Mononuclear cell (primary cell): ENCODE results near the gene GSTT2B. TPM values are rescaled to one million over a fixed set of nuclear protein-coding genes. Genes with fewer than 3 reads are reported as not detected.
"Not testable (repeated sequence)": the region's sequence is repeated elsewhere in the genome, so short reads cannot be mapped to it uniquely, and the experiment has no call there.

Experiments
- H3K27me3 ChIP-seq: 2 replicates; pipeline ENCODE4 v1.6.0; 2011; ENCODE audit warnings: low read length, control low read depth; ENCODE audit not compliant: insufficient read depth
- H3K4me1 ChIP-seq: 2 replicates; pipeline ENCODE4 v1.5.1; 2011; ENCODE audit warnings: mild to moderate bottlenecking, low read length, control low read depth; ENCODE audit not compliant: insufficient read depth
- H3K4me3 ChIP-seq: 2 replicates; pipeline ENCODE4 v1.5.1; 2011; ENCODE audit warnings: mild to moderate bottlenecking, low read length, moderate library complexity
- H3K9me3 ChIP-seq: 2 replicates; pipeline ENCODE4 v1.5.1; 2011; ENCODE audit warnings: low read depth, mild to moderate bottlenecking, control low read depth, low read length
- total RNA-seq: library from RNA; depleted of rRNA; stranded (reverse); fragments of >200 nt; gene quantifications from one replicate; pipeline ENCODE4 v1.2.3, GENCODE V29; 2012

Gene GSTT2B, protein sequence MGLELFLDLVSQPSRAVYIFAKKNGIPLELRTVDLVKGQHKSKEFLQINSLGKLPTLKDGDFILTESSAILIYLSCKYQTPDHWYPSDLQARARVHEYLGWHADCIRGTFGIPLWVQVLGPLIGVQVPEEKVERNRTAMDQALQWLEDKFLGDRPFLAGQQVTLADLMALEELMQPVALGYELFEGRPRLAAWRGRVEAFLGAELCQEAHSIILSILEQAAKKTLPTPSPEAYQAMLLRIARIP
- not detected for total RNA-seq

DNA sequence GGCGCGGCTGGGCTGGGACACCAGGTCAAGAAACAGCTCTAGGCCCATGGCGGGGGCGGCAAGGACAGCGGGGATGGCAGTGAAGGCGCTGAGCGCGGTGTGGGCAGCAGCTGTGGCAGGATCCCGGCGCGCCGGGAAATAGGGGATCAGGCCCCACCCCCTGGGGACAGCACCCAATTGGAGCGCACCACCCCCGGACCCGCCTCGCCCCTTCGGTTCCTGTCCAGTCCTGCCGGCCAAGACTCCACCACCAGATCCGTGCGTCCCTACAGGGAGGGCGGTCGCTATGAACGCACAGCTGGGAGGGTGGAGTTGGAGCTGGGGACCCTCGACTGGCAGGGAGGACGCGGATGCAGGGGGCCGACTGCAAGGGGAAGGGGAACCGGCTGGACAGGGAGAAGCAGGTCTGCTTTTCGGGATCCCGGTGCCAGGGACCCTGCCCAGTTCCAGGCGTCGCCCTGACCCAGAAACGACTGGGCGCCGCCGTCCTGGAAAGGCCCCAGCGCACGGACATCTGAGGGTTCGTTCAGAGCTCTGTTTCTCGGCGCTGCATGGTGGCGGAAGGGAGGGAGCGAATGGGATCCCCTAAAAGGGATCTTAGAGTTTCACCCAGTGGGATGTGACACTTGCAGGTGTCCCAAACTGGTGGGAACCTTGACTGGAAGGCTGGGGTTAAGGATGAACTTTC, at the start of gene GSTT2B:
TSS of gene GSTT2B (minus strand) at position 112 of the 688 bp plus-strand sequence. CDS start at position 48, 64 bp downstream.
- not testable (repeated sequence) for H3K27me3 ChIP-seq, H3K4me3 ChIP-seq, H3K4me1 ChIP-seq, H3K9me3 ChIP-seq

DNA sequence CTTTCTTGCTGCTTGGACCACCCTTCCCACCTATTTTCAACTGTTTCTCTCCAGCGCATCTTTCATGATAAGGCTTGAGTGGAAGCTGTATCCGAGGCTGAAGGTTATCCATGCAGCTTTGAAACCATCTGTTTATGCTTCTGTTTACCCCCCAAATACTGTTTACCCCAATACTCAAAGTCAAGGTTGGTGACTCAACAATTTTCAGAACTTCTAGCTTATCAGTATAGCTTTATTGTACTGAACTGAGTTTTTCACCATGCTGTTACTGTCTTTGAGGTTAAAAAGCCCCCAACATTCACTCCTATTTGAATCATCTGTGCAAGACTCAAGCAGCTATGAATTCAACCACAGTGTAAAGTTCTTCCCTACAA, 49.0 kb upstream of the GSTT2B start:
- no peaks in the 10 kb centered on the region for H3K9me3 ChIP-seq
- H3K4me3 ChIP-seq: no peak overlapping the region
- no peaks in the 10 kb centered on the region for H3K27me3 ChIP-seq
- H3K4me1 ChIP-seq: peaks cover 18% of the 10 kb centered on the region

DNA sequence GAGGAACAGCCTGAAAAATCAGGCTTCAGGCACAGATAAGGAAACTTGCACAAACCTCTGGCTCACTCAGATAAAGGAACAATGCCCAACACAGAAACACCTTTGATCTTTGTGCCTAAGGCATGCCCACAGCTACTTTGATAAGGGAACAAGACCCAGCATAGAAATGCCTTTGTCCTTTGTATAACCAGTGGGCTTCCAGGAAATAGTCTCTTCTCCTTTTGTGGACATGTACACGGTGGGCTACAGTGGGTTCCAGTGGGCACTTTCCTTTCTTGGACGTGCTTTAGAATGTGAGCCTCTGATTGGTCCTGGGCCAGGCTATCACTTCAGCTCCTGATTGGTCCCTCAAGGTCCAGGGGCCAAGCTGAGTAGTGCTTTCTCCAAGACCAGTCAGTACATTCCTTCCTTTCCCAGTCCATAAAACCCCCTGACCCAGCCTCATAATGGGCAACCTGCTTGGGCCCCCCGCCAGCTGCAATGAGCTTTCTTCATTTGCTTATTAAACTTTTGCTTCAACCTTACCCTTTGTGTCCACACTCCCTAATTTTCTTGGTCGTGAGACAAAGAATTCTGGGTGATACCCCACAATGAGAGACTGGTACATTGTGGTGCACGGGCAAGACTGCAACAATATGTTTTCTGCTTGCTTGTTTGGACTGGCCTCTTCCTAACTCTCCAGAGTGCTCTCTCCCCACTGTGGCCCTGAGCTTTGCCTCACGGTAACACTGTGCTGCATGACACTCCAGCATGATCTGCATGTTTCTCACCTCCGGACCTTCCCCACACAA, 48.4 kb upstream of the GSTT2B start:
- no peaks in the 10 kb centered on the region for H3K9me3 ChIP-seq
- no peak overlapping the region for H3K4me3 ChIP-seq
- H3K27me3 ChIP-seq: no peaks in the 10 kb centered on the region
- peaks cover 18% of the 10 kb centered on the region for H3K4me1 ChIP-seq

DNA sequence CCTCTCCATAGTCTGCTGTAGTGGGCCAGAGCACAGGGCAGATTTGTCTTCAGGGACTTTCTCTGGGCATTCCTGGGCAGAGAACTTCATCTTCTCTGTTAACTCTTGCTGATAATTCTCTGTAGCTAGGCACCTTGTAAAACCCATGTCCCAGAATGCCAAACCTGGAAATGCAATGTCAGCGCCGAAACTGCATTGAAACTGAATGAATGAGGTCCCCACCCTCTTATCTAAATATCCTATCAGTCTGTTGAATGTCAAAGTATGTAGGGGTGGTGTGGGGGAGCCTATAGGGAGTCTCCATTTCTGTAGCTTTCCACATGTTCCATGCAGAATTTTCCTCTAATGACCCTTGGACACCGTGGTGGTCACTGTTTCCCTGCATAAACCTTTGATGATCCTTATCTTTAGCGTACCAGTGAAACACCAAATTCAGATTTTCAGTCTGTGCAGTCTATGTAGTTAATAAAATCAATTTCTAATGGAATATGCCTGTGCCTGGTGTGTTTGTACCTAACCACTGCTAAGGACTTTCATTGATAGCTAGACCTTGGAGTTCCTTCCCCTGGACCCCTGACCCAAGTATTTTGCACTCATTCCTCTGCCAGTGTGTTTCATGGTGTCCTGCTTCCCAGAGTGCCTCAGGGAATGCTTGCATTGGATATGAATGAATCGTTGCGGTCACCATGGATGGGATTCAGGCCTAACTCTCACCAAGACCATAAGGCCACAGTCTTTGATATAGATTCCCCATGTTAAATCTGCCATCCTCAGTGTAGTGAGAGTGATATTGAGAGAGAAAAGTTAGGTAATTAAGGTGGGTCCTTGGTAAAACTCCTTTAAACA, 47.6 kb upstream of the GSTT2B start:
- Histone ChIP-seq H3K9me3 (no peaks in the 10 kb centered on the region), H3K4me3 (no peak overlapping the region), H3K4me1 (peaks cover 18% of the 10 kb centered on the region), H3K27me3 (no peaks in the 10 kb centered on the region)

DNA sequence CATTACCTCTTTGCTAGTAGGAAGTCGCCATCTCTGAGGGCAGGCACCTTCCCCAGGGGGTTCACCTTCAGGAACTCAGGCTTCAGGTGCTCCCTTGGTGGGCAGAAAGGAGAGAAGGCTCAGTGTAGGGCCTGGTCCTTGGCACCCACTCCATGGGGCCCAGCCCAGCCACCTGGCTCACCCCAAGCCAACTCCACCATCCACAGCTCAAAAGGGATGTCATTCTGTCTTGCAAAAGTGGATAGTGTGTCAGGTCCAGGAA, 47.0 kb upstream of the GSTT2B start:
- no peak overlapping the region for H3K4me3 ChIP-seq

DNA sequence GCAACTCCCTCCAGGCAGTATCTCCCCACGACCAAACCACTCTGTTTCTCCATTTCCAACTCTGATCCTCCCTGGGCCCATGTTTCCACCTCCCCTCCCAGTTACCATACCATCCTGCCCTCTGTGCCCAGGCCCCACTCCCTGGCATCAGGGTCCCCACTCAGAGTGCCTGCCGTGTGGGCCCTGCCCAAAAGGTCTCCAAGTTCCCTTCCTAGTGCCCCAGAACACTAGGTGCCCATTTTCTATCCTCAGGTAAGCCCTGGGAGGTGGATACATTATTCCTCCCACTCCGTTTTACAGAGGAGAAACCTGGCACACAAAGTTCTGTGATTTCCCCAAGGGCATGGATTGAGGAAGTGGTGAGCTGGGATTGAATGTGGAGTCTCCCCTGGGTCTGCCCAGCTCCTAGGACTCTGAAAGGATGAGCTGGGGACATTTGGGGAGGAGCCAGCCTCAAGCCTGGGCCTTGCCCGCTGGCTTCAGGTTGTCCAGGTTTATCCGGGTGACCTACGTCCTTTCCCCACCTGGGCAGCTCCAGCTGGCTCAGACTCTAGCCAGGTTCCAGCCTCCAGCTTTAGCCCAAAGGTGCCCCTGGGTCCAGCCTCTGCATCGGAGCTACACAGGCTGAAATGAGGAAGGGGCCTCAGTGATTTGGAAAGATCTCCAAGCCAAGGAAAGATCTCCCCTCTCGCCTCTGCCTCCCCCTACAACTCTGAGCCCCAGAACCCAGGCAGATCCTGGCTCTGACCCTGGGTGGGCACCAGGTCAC, 46.4 kb upstream of the GSTT2B start:
- Histone ChIP-seq H3K27me3 (no peaks in the 10 kb centered on the region), H3K4me3 (no peak overlapping the region), H3K4me1 (peaks cover 15% of the 10 kb centered on the region), H3K9me3 (no peaks in the 10 kb centered on the region)

More for the DNA sequence above, 47.0 kb upstream of the GSTT2B start:
- Histone ChIP-seq H3K27me3 (no peaks in the 10 kb centered on the region), H3K9me3 (no peaks in the 10 kb centered on the region), H3K4me1 (peaks cover 18% of the 10 kb centered on the region)

DNA sequence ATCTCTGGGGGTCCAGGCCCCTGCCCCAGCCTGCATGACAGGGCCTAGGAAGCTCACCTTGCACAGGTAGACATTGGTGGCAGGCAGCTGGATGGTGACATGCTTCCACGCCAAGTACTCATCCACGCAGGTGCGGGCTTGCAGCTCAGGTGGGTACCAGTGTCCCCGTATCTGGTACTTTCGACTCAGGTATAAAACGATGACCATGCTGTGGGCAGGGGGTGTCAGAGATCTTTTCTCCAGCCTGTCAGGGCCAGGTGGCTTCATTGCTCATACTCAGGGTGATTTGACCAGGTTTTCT, 45.9 kb upstream of the GSTT2B start:
- Histone ChIP-seq H3K9me3 (no peaks in the 10 kb centered on the region), H3K4me1 (peaks cover 9% of the 10 kb centered on the region), H3K27me3 (no peaks in the 10 kb centered on the region), H3K4me3 (no peak overlapping the region)

DNA sequence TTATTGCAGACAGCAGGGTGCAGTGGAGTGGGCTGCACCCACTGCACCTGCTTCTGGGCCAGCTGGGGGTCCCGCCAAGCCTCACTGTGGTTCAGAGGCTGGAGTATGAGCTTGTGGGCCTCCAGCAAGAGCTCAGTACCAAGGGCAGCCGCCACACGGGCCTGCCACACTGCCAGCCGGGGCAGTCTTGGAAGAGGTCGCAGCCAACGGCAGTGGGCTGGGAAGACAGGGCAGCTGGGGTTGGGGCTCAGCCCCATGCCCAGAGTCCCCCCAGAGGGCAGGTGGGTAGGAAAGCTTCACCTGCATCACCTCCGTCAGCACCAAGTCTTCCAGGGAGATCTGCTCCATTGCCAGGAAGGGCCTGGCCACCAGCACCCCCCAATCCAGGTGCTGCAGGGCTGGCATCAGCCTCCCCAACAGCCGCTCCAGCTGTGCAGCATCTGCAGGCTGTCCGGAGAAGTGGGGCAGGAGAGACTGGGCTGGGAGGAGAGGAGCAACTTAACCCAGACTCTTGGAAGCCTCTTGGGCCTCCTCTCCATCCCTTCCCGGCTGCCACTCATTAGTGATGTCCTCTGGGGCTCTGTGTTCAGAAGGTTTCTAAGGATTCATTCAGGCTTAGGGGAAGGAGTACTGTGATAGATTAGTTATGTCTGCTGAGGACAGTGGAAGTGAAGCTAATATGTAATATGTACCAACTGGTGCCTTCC, 45.4 kb upstream of the GSTT2B start:
- H3K4me3 ChIP-seq: no peak overlapping the region
- H3K4me1 ChIP-seq: peaks cover 5% of the 10 kb centered on the region
- no peaks in the 10 kb centered on the region for H3K9me3 ChIP-seq
- H3K27me3 ChIP-seq: no peaks in the 10 kb centered on the region

DNA sequence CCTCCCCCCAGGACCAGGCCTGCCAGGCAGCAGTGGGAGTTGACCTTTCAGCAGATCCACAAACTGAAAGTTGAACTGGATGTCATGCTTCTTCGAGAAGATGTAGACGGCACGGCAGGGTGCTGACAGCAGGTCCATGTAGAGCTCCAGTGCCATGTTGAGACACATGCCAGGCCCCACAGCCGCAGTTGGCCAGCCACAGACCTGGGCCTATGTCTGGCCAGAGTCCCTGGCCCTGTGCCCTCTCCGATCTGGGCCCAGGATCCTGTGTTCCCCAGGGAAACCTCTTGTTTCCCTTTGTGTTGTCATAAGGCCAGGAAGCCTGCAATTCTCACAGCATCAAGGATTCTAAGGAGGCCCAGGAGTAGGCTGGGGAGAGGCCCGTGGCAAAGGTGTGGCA, 44.2 kb upstream of the GSTT2B start, which contains the start of gene GSTT4:
TSS of gene GSTT4 (minus strand) at position 253 of the 400 bp plus-strand sequence. CDS start at position 156, 97 bp downstream.
- Histone ChIP-seq H3K9me3 (no peaks in the 10 kb centered on the region), H3K27me3 (no peaks in the 10 kb centered on the region), H3K4me3 (no peak within 1 kb of the TSS), H3K4me1 (no peaks in the 10 kb centered on the region)

DNA sequence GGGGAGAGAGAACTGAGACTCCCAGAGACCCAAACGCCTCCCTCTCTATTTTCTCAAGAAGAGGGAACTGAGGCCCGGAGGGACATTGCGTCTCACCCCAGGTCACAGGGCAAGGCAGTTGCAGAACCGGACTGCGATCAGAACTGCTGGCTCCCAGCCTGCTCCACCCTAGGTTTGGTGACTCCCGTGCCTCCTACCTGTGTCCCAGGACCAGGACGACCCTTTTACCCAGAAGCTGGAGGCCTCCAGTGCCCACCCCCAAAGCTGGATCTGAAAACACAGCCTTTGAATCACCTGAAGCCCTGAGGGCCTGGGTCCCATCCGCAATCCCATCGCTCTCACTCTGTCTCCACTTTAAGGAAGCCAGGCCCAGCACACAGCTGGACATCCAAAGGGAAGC, 42.9 kb upstream of the GSTT2B start:
- Histone ChIP-seq H3K9me3 (no peaks in the 10 kb centered on the region), H3K27me3 (no peaks in the 10 kb centered on the region), H3K4me1 (no peaks in the 10 kb centered on the region), H3K4me3 (no peak overlapping the region)

DNA sequence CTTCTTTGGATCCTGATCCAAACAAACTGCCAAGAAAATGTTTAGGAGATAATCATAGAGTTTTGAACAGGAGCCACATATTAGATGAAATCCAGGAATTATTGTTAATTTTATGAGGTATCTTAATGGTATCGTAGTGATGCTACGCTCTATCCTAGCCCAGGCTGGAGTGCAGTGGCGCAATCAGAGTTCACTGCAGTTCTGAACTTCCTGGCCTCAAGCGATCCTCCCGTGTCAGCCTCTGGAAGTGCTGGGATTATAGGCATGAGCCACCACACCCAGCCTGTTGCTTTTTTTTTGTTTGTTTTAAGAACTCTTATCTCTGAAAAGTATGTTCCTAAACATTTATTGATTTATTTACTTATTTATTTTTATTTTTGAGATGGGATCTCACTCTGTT, 41.9 kb upstream of the GSTT2B start:
- Histone ChIP-seq H3K4me1 (no peaks in the 10 kb centered on the region), H3K4me3 (no peak overlapping the region), H3K9me3 (no peaks in the 10 kb centered on the region), H3K27me3 (no peaks in the 10 kb centered on the region)

DNA sequence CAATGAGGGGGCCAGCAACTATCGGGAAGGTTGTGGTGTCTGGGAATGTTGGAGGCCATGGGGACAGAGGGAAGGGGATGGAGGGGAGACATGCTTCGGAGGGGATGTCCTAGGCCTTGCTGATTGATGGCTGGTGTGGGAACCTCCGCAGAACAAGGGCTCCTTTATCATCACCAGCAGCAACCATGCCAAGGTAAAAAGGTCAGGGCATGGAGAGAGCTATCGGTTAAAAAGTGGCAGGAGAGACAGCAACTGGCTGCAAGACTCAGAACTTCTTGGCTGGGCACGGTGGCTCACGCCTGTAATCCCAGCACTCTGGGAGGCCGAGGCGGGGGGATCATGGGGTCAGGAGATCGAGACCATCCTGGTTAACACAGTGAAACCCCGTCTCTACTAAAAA, 41.3 kb upstream of the GSTT2B start:
- Histone ChIP-seq H3K9me3 (no peaks in the 10 kb centered on the region), H3K4me1 (no peaks in the 10 kb centered on the region), H3K27me3 (no peaks in the 10 kb centered on the region), H3K4me3 (no peak overlapping the region)

DNA sequence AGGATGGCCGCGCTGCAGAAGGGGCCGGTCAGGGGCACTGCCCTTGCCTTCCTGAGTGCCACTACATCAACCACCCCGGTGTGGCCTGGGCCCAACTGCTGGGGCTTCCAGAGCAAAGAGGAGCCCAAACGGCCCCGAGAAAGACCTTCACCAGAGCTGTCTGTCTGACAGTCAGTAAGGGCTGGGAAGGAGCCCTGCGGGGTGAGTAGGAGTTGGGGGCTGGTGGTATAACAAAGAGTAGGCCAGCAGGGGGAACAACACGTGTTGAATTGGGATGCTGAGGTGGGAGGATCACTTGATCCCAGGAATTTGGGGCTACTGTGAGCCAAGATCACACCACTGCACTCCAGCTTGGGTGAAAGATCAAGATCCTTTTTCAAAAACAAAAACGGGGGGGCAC, 40.3 kb upstream of the GSTT2B start:
- no peaks in the 10 kb centered on the region for H3K27me3 ChIP-seq
- no peaks in the 10 kb centered on the region for H3K4me1 ChIP-seq
- H3K9me3 ChIP-seq: no peaks in the 10 kb centered on the region
- H3K4me3 ChIP-seq: no peak overlapping the region

DNA sequence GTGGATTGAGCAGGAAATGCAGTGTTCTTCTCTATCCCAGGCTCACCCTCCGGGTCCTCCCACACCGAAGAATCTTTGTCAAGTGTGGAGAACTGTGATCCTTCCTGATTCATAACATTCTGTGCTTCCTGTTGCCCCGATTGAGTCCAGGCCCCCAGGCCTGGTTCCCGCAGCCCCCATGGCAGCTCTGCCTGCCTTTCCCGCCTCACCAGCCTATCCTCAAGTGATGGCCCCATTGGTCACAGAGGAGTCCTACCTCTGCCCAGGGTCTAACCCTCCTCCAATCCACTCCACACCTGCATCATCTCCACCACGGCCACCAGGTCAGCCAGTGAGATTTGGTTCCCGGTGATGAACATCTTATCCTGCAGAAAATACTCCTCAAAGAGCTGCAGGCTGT, 38.8 kb upstream of the GSTT2B start:
- H3K9me3 ChIP-seq, H3K4me1 ChIP-seq, H3K27me3 ChIP-seq, H3K4me3 ChIP-seq: not testable (repeated sequence)
